ENCODE results near the gene LRIT1.

DNA sequence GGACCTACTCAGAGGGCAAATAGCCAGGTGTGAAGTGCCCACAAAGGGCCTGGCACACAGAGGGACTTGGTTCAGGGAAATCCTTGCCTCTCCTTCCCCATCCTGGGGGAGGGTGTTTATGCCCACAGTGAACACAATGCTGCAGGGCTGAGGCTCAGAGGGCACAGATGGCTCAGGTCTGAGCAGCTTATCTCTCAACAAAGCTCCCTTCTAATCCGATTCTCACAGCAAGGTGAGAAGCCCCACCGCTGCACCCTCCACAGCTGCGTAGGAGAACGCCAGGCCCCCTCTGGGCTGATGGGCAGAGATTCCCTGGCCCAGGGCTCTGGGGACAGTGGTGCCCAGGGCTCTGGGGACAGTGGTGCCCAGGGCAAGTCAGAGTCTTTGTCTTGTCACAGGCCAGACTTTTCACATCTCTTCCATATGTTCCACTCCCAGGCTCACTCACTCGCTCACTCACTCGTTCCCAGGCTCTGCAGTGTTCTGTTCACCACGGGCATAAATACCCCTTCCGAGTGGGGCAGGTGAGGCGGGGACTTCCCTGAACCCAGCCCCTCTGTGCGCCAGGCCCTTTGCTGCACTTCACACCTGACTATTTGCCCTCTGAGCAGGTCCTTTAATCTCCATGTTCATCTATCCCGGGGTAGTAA is 55.7 kb downstream of the LRIT1 start:
- TF ChIP-seq GATA2 (IDR thresholded peaks at IDR 0.05; ENCODE audit: low read depth, low read length), result 0 out of 2 replicates have a peak, but pooled peaks have one; percentile 33
- TF ChIP-seq GATA3 (IDR thresholded peaks at IDR 0.05; ENCODE audit: low read depth, low read length), result no peak
